Chondrocyte (in vitro differentiated cells): ENCODE data around the gene SLC25A47. TPM values are rescaled to one million over a fixed set of nuclear protein-coding genes. Genes with fewer than 3 reads are reported as not detected.

Experiments used
- microRNA-seq: library from miRNA; unstranded; fragments of <30 nt; microRNA quantifications from one replicate; pipeline ENCODE4 v1.2.0, GENCODE V29; 2020; ENCODE audit warnings: borderline number of aligned reads
- total RNA-seq: library from RNA; stranded (reverse); gene quantifications from 3 replicates; pipeline ENCODE4 v1.2.1, GENCODE V29; 2021

The SLC25A47 gene
- total RNA-seq, 1 donor from 2014 or later: not detected

Small RNAs within 50 kb of the gene (microRNA-seq; reads per million reads assigned to microRNA genes)
- gene MIR345: 105 reads per million, percentile 58 among the genes with 10 or more reads in this experiment
- gene MIR6764: not detected

Other genes starting within 250 kb of the SLC25A47 start
- gene DEGS2, start 163.7 kb upstream of the SLC25A47 start, total RNA-seq: 0.17 to 0.36 TPM in 2 of 3 replicates, not detected in the other
- 69.8 to 72.8 TPM (median 70.0 TPM) in 3 replicates for gene YY1, start 84.2 kb upstream of the SLC25A47 start, total RNA-seq
- gene SLC25A29, start 16.9 kb upstream of the SLC25A47 start, total RNA-seq: 22.2 to 29.3 TPM (median 26.6 TPM) in 3 replicates
- 11.4 to 15.7 TPM (median 14.5 TPM) in 3 replicates for gene WDR25, start 53.1 kb downstream of the SLC25A47 start, total RNA-seq